GM21723 (cell line): ENCODE results near the gene KCNH1.

ENCODE experiments used
- ATAC-seq: cut with Tn5 transposase; IDR thresholded peaks from one replicate; pipeline ENCODE4 v1.9.1; 2021; ENCODE audit warnings: mild to moderate bottlenecking, moderate library complexity; ENCODE audit not compliant: unreplicated experiment

The KCNH1 gene

DNA sequence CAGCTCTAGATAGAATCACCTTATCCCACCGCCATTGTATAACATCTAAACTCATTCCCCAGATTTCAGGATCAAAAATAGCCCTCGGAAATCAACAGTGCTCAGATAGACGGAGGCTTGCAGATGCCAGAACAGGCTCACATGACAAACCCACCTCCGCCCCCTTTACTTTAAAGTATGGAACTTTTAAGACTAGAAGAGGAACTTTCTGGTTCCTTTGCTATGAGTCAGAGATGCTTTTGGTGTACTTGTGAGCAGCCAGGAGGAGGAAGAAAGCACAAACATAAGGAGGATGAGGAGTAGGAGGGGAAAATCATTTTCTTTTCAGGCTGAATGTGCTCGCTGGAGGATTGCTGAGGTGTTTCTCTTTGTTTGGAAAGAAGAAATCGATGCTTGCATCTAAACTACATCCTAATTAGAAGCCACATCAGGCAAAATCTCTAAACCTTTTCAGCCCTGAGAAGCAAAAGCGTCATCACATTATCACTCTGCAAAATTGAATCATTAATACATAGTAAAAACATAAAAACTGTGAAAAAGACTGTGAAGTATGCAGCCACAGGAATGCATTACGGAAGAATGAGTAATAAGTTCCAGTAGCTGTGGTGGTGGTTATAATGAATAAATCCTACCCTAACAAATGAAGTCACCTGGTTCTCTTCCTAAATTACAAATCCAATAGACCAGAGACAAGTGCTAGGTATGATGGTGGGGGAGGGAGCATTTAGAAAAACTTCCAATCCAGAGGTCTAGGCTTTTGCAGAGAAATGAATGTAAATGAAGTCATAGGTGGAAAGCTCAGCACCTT is 251.3 kb downstream of the KCNH1 start:
- no peak for ATAC-seq

GRCh38 chr1:210878564-210878963 is 255.4 kb downstream of the KCNH1 start:
- no peak for ATAC-seq

GRCh38 chr1:210876275-210876674 is 257.7 kb downstream of the KCNH1 start:
- ATAC-seq: no peak

- no peak for ATAC-seq
Observed at GRCh38 chr1:210866532-210866931, 267.4 kb downstream of the KCNH1 start.

GRCh38 chr1:210857705-210858104 is 276.2 kb downstream of the KCNH1 start:
- no peak for ATAC-seq

DNA sequence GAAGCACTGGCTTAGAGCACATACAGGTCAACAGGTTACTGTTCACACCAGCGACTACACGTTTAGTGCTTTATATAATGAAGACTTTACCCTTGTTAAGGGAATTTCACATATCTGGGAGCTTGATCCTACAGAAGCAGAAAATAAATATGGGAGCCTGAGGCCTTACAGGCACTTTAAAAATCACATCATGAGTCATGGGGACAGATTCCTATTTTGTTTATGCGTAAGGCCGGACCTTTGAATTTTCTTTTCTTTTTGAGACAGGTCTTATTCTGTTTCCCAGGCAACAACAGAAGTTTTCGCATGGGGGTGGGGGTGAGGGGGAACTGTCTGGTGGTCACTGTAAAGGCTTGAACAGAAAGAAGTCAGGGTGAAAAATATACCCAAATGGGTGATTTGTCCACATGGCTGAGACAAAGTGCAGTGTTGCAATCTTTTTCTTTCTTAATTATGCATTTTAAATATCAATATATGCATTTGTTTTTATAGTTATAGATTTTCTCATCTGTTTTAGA is 276.7 kb downstream of the KCNH1 start:
- ATAC-seq: no peak

GRCh38 chr1:210855440-210855839 is 278.5 kb downstream of the KCNH1 start:
- no peak for ATAC-seq

GRCh38 chr1:210853276-210853675 is 280.7 kb downstream of the KCNH1 start:
- no peak for ATAC-seq

- no peak for ATAC-seq
Observed at GRCh38 chr1:210850556-210850955, 283.4 kb downstream of the KCNH1 start.

GRCh38 chr1:210848474-210848873 is 285.5 kb downstream of the KCNH1 start:
- no peak for ATAC-seq

GRCh38 chr1:210841926-210842625 is 291.9 kb downstream of the KCNH1 start:
- no peak for ATAC-seq

GRCh38 chr1:210830034-210831028 is 303.6 kb downstream of the KCNH1 start:
- ATAC-seq: no peak

DNA sequence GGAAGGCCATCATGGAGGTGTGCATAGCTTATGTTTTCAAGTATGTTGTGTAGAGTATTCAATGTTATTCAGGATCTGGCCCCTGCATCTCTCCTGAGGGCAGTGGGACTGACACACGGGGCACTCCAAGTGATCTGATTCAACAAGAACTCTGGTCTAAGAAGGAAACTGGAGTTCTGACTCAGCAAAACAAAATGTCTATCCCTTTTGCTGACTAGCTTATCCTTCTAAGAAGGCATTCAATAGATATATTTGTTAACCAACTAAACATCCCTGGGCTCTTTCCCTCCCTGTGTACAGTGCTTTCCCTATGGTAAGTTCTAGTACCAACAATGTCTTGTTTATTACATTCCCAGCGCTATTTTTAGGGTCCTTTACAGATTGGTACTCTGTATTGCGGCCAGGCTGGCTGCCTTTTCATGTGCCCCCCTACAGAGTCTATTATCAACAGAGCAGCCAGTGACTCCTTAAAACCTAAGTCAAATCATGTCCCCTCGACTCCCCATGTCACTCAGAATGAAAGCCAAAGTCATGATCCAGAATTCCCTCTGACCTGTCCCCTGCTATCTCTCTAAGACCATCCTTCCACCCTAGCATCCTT is 304.9 kb downstream of the KCNH1 start:
- ATAC-seq: no peak

DNA sequence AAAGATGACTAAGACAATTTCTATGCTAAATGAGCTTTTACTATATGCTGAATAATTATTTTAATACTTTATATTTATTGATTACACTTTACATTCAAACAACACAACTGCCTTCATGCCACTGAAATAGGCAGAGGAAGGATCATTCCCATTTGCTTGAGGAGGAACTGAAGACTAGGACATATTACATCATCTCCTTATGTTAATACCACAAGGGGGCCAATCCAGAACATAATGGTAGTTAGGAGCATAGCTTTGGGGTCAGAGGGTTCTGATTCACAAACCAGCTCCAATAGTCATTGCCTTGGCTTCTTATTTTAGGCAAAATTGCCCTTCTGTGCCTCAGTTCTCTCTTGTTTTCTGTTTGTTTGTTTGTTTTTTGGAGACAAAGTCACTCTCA is 306.5 kb downstream of the KCNH1 start:
- ATAC-seq: no peak

DNA sequence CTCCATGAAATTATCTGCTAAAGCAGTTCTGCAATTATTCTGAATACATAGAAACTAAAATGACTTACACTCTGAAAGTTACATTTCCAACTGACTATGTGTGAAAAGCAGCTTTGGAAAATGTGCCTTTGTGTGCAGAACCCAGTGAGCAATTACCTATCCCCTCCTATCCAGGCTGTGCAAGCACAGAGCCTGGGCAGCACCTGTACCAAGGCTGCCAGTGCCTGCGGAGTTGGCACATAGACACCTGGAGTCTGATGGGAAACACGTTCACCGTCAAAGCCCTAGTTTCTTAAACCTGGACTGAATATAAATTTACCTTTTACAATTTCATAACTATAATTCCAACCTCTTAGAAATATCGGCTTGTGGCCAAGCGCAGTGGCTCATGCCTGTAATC is 307.3 kb downstream of the KCNH1 start:
- no peak for ATAC-seq

DNA sequence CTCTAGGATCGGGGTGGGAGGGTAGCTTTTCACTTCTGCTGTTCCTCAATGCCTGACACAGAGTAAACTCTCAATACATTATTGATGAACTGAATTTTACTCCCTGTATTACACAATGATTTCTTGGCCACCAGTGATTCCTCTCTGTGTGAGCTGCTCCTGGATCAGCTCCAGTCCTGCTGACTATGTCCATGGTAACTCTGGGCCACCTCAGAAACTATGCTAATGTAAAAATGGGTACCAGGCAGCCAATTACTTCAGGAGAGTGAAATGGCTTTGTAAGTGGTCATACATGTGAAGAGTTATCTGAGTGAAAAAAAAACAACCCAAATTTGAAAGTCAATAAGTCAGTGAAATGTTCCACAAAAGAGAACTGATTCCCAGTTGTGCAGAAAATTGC is 311.0 kb downstream of the KCNH1 start:
- no peak for ATAC-seq

DNA sequence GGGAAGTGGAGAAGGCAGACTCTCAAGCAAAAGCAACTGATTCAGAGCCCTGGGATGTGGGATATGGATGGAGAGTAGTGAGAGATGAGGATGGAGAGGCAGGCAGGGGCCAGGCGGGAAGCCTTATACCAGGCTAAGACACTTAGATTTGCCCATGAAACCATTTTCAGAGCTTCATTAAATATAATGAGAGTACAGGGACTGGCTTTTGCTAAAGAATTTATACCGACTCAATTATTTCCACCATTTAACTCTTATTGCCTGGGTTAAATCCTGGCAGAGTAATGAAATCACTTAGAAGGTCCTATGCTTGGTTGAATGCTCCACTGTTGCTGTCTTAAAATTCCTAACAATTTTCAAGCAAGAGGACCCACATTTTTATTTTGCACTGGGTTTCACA is 311.7 kb downstream of the KCNH1 start:
- no peak for ATAC-seq

GRCh38 chr1:210821615-210822014 is 312.3 kb downstream of the KCNH1 start:
- no peak for ATAC-seq

GRCh38 chr1:210819266-210819665 is 314.7 kb downstream of the KCNH1 start:
- no peak for ATAC-seq
